PC-9 (cell line): ENCODE data around the gene GDPD5. TPM values are rescaled to one million over a fixed set of nuclear protein-coding genes. Genes with fewer than 3 reads are reported as not detected.

Experiments
- BruUV-seq: library from RNA; stranded (reverse); fragments of 400-500 nt; replicated peaks from 2 replicates; lab custom pipeline; 2021; lab: Mats Ljungman, UMichigan
- CTCF ChIA-PET: fragments of 300-600 bp; sonication (Branson Sonifier 250); formaldehyde crosslinking; loops from one replicate; lab custom pipeline; 2022; ENCODE audit warnings: antibody characterized with exemption; lab: Charles Lee
- POLR2A ChIA-PET: fragments of 300-600 bp; sonication (Branson Sonifier 250); formaldehyde crosslinking; loops from one replicate; lab custom pipeline; 2022; ENCODE audit warnings: antibody characterized with exemption; ENCODE audit not compliant: unreplicated experiment; lab: Charles Lee
- DNase-seq, 2 experiments: peaks; one replicate each; pipeline versions ENCODE4 v3.0.0 to v3.0.0-alpha.2; 2015 to 2022; ENCODE audit warnings: mixed read lengths in 1 of 2
- H2AFZ ChIP-seq: fragments of 200-600 bp; sonication (generic); 2 replicates; pipeline ENCODE4 v1.8.1; 2017; ENCODE audit warnings: antibody characterized with exemption
- H3F3A ChIP-seq: fragments of 200-600 bp; sonication (generic); 2 replicates; pipeline ENCODE4 v1.8.1; 2017; ENCODE audit warnings: antibody characterized with exemption, mild to moderate bottlenecking, low read depth; ENCODE audit not compliant: insufficient read depth
- H3K27ac ChIP-seq: fragments of 200-600 bp; sonication (generic); 2 replicates; pipeline ENCODE4 v1.6.1; 2016; ENCODE audit warnings: mixed run types
- H3K27me3 ChIP-seq: fragments of 200-600 bp; sonication (generic); 2 replicates; pipeline ENCODE4 v1.6.1; 2016; ENCODE audit warnings: low read depth, mixed run types; ENCODE audit not compliant: insufficient read depth
- H3K36me3 ChIP-seq: fragments of 200-600 bp; sonication (generic); 2 replicates; pipeline ENCODE4 v1.6.1; 2016; ENCODE audit warnings: low read depth, mixed run types
- H3K4me1 ChIP-seq: fragments of 200-600 bp; sonication (generic); replicated peaks from 2 replicates; pipeline ENCODE4 v1.6.1; 2016; ENCODE audit warnings: mixed run types; ENCODE audit not compliant: insufficient read depth
- H3K4me2 ChIP-seq: fragments of 200-600 bp; sonication (generic); 2 replicates; pipeline ENCODE4 v1.6.1; 2017; ENCODE audit warnings: mixed run types
- H3K4me3 ChIP-seq: fragments of 200-600 bp; sonication (generic); 2 replicates; pipeline ENCODE4 v1.6.1; 2016; ENCODE audit warnings: mixed run types
- H3K79me2 ChIP-seq: fragments of 200-600 bp; sonication (generic); 2 replicates; pipeline ENCODE4 v1.6.1; 2017; ENCODE audit warnings: low read depth, mixed run types
- H3K9me2 ChIP-seq: fragments of 200-600 bp; sonication (generic); 2 replicates; pipeline ENCODE4 v1.8.1; 2017; ENCODE audit warnings: mild to moderate bottlenecking; ENCODE audit not compliant: insufficient read depth
- H3K9me3 ChIP-seq: fragments of 200-600 bp; sonication (generic); 2 replicates; pipeline ENCODE4 v1.8.1; 2016; ENCODE audit warnings: low read depth; ENCODE audit not compliant: insufficient read depth
- H4K20me1 ChIP-seq: fragments of 200-600 bp; sonication (generic); 2 replicates; pipeline ENCODE4 v1.8.1; 2017; ENCODE audit not compliant: insufficient read depth
- EZH2 ChIP-seq: fragments of 200-600 bp; sonication (generic); IDR thresholded peaks from 2 replicates; pipeline ENCODE4 v1.8.0; 2017; ENCODE audit warnings: antibody characterized with exemption, low read depth
- intact Hi-C: fragments of 100-400 bp; cut with micrococcal nuclease; formaldehyde crosslinking; loops from one replicate; pipeline ENCODE4 v1.10.0; 2022; ENCODE audit not compliant: unreplicated experiment
- total RNA-seq: library from RNA; stranded (reverse); gene quantifications from 2 replicates; pipeline ENCODE4 v1.2.3, GENCODE V29; 2021
- TF ChIP-seq, protein P1 (sequence below): fragments of 200-600 bp; sonication (generic); conservative IDR thresholded peaks from 2 replicates; pipeline ENCODE4 v1.6.1; 2017; ENCODE audit warnings: mixed run types, antibody characterized with exemption, mild to moderate bottlenecking, moderate library complexity

The GDPD5 gene
- total RNA-seq, 1 experiment from 2014 or later = 7.9 TPM

GRCh38 chr11:75526192-75526541 is 426 bp upstream of the GDPD5 start:
- H2AFZ ChIP-seq = peak overlapping the region; percentile 72

GRCh38 chr11:75524665-75525432 is 892 bp downstream of the GDPD5 start:
- TF ChIP-seq, protein P1, sequence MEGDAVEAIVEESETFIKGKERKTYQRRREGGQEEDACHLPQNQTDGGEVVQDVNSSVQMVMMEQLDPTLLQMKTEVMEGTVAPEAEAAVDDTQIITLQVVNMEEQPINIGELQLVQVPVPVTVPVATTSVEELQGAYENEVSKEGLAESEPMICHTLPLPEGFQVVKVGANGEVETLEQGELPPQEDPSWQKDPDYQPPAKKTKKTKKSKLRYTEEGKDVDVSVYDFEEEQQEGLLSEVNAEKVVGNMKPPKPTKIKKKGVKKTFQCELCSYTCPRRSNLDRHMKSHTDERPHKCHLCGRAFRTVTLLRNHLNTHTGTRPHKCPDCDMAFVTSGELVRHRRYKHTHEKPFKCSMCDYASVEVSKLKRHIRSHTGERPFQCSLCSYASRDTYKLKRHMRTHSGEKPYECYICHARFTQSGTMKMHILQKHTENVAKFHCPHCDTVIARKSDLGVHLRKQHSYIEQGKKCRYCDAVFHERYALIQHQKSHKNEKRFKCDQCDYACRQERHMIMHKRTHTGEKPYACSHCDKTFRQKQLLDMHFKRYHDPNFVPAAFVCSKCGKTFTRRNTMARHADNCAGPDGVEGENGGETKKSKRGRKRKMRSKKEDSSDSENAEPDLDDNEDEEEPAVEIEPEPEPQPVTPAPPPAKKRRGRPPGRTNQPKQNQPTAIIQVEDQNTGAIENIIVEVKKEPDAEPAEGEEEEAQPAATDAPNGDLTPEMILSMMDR = no peak
- TF ChIP-seq EZH2 = no peak
- no peaks in the 10 kb centered on the region for H3K9me3 ChIP-seq
- peak overlapping the region; percentile 70; the same call in 1 of the 2 replicates for H2AFZ ChIP-seq
- peaks cover 12% of the 10 kb centered on the region; the same call in 1 of the 2 replicates for H3K4me1 ChIP-seq
- H3K4me2 ChIP-seq = peak overlapping the region; percentile 89
- peaks cover 15% of the 10 kb centered on the region; the same call in 1 of the 2 replicates for H3K27me3 ChIP-seq
- H3K9me2 ChIP-seq = no peaks in the 10 kb centered on the region
- H3F3A ChIP-seq = no peaks in the 10 kb centered on the region
- no peaks in the 10 kb centered on the region for H3K79me2 ChIP-seq
- H3K36me3 ChIP-seq = no peaks in the 10 kb centered on the region
- ChIA-PET POLR2A (no interaction called here), CTCF (interaction anchor here (1.1 kb wide), 1 partner anchor 9 kb away, joined by 5 read pairs; no protein-coding TSS in a partner anchor)
- no peak overlapping the region for H3K27ac ChIP-seq
- no peaks in the 10 kb centered on the region for H4K20me1 ChIP-seq
- BruUV-seq = no TSS peak
- intact Hi-C loops = loop anchor here (2.0 kb wide), 1 partner anchor 26 kb away; no protein-coding TSS in a partner anchor
- peak overlapping the region; percentile 58 for H3K4me3 ChIP-seq
- DNase-seq = no peak

More at GRCh38 chr11:75526192-75526541, 426 bp upstream of the GDPD5 start:
- Histone ChIP-seq H3K9me3 (no peaks in the 10 kb centered on the region), H3K4me2 (peak overlapping the region; percentile 89), H3K27me3 (peaks cover 15% of the 10 kb centered on the region; the same call in 1 of the 2 replicates), H3F3A (no peaks in the 10 kb centered on the region), H3K9me2 (no peaks in the 10 kb centered on the region), H3K4me3 (peak overlapping the region; percentile 58), H3K27ac (no peak overlapping the region), H3K36me3 (no peaks in the 10 kb centered on the region), H3K79me2 (no peaks in the 10 kb centered on the region), H4K20me1 (no peaks in the 10 kb centered on the region), H3K4me1 (peaks cover 12% of the 10 kb centered on the region; the same call in 1 of the 2 replicates)
- TF ChIP-seq EZH2 = no peak
- TF ChIP-seq, protein P1 = no peak
- CTCF ChIA-PET = interaction anchor here (0.6 to 1.1 kb wide), 2 partner anchors 8 to 31 kb away, joined by 3 to 5 read pairs; no protein-coding TSS in a partner anchor
- DNase-seq = no peak
- BruUV-seq = no TSS peak
- POLR2A ChIA-PET = interaction anchor here (0.7 kb wide), 2 partner anchors 77 to 154 kb away, joined by 3 read pairs; no protein-coding TSS in a partner anchor
- intact Hi-C loops = no loop called here

DNA sequence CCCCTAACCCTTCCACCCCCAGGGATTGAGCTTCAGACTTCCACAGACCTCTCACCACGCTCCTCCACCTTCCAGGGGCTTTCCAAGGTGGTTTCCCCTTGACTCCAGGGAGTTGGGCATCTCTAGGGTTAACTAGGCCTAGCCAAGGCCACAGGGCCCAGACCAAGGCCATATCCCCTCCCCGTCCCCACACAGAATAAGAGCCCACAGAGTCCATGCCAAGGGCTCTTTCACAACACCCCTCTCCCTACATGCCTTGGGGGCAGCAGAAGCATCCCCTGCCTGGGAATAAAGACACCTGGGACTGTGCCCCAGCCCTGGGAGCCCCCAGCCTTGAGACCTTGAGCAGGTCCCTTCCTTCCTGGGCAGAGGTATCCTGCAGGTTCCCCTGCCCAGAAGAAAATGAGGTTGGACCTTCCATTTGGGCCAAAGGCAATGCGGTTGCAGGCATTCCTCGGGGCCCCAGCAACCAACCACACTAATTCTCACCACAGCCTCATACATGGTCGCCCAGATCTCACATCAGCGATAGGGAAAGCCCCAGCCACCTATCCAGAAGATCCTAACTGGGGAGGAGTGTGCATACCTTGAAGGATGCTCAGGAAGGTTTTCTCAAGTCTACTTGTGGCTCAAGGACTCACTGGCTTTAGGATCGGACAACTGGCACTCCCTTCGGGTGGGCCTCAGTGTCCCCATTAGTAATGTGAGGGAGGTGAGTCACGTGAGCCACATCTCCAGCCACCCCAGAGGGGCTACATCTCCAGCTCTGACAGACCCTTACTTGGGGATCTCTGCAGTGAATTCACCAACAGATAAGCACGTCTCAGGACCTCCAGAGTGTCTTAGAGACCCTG is 1.7 kb downstream of the GDPD5 start:
- POLR2A ChIA-PET = interaction anchor here (0.6 kb wide), 2 partner anchors 14 to 24 kb away, joined by 4 read pairs; no protein-coding TSS in a partner anchor
- H3K9me3 ChIP-seq = no peaks in the 10 kb centered on the region
- H3K9me2 ChIP-seq = no peaks in the 10 kb centered on the region
- TF ChIP-seq, protein P1 = no peak
- no peak for TF ChIP-seq EZH2
- peaks cover 15% of the 10 kb centered on the region; the same call in 1 of the 2 replicates for H3K27me3 ChIP-seq
- intact Hi-C loops = loop anchor here (2.0 kb wide), 1 partner anchor 25 kb away; no protein-coding TSS in a partner anchor
- no peak overlapping the region for H3K4me2 ChIP-seq
- CTCF ChIA-PET = no interaction called here
- no peaks in the 10 kb centered on the region for H3K79me2 ChIP-seq
- no peak overlapping the region for H3K27ac ChIP-seq
- DNase-seq = no peak
- H3K36me3 ChIP-seq = no peaks in the 10 kb centered on the region
- no peaks in the 10 kb centered on the region for H4K20me1 ChIP-seq
- no peaks in the 10 kb centered on the region for H3F3A ChIP-seq
- peaks cover 12% of the 10 kb centered on the region; the same call in 1 of the 2 replicates for H3K4me1 ChIP-seq
- H3K4me3 ChIP-seq = no peak overlapping the region
- no peak overlapping the region for H2AFZ ChIP-seq
- no TSS peak for BruUV-seq
